GM23248 (cell line): ENCODE measurements around the gene MYO5A.

Experiments used
- EZH2 ChIP-seq: fragments of 200-600 bp; sonication (generic); IDR thresholded peaks from 2 replicates; pipeline ENCODE4 v1.6.1; 2018; ENCODE audit warnings: antibody characterized with exemption, mild to moderate bottlenecking; ENCODE audit not compliant: insufficient read depth, poor library complexity, severe bottlenecking
- EZH2phosphoT487 ChIP-seq: fragments of 200-600 bp; sonication (generic); IDR thresholded peaks from 2 replicates; pipeline ENCODE4 v1.6.1; 2018; ENCODE audit warnings: antibody characterized with exemption, moderate library complexity, mild to moderate bottlenecking, low read depth; ENCODE audit not compliant: insufficient read depth

- TF ChIP-seq EZH2phosphoT487: no peak
- no peak for TF ChIP-seq EZH2
These were observed 189.8 kb downstream of the MYO5A start for GRCh38 chr15:52338891-52339290.
